Sciatic nerve (tissue), 1 donor: ENCODE results near the gene NRSN2. TPM values are rescaled to one million over a fixed set of nuclear protein-coding genes. Genes with fewer than 3 reads are reported as not detected.

Source experiments
- total RNA-seq: library from RNA; stranded (reverse); fragmentation: NEBNext Ultra II Directional; extraction: Animal tissue kit (Norgen Biotek cat#: 25700); gene quantifications from one replicate; pipeline ENCODE4 v1.2.1, GENCODE V29; 2021
- donor health status: DM: no; HTN: no; CAD: no.

The NRSN2 gene
- total RNA-seq, 1 donor from 2014 or later: 39.6 TPM

Other genes starting within 250 kb of the NRSN2 start
- gene DEFB126, start 204.5 kb upstream of the NRSN2 start, total RNA-seq: not detected
- not detected for gene DEFB127, start 189.7 kb upstream of the NRSN2 start, total RNA-seq
- gene DEFB128, start 157.4 kb upstream of the NRSN2 start, total RNA-seq: not detected
- not detected for gene DEFB129, start 119.9 kb upstream of the NRSN2 start, total RNA-seq
- not detected for gene DEFB132, start 89.4 kb upstream of the NRSN2 start, total RNA-seq
- gene C20orf96, start 56.4 kb upstream of the NRSN2 start, total RNA-seq: 8.7 TPM
- gene ZCCHC3, start 49.5 kb upstream of the NRSN2 start, total RNA-seq: 15.6 TPM
- gene SOX12, start 21.6 kb upstream of the NRSN2 start, total RNA-seq: 17.0 TPM
- gene TRIB3, start 33.6 kb downstream of the NRSN2 start, total RNA-seq: 6.2 TPM
- 72.7 TPM for gene RBCK1, start 61.2 kb downstream of the NRSN2 start, total RNA-seq
- gene TBC1D20, start 115.4 kb downstream of the NRSN2 start, total RNA-seq: 32.5 TPM
- 91.4 TPM for gene CSNK2A1, start 196.7 kb downstream of the NRSN2 start, total RNA-seq